ENCODE results near the gene GRM3.
"Not testable (repeated sequence)": the region's sequence is repeated elsewhere in the genome, so short reads cannot be mapped to it uniquely, and the experiment has no call there.

Gene GRM3

GRCh38 chr7:86643561-86644281, at the start of gene GRM3:
Gene GRM3, plus strand, starts transcription at chr7:86643909. Its CDS starts 121,237 bp downstream, at chr7:86765146.
- ATAC-seq = no peak

GRCh38 chr7:86598311-86598710, 45.4 kb upstream of the GRM3 start:
- no peak for ATAC-seq

GRCh38 chr7:86598721-86599120, 45.0 kb upstream of the GRM3 start:
- ATAC-seq = no peak

GRCh38 chr7:86600506-86601290, 43.0 kb upstream of the GRM3 start:
- ATAC-seq = no peak

- ATAC-seq = not testable (repeated sequence)
Measured at GRCh38 chr7:86615711-86616110, 28.0 kb upstream of the GRM3 start.

GRCh38 chr7:86644282-86645224, 844 bp downstream of the GRM3 start:
- ATAC-seq = no peak

GRCh38 chr7:86645225-86645608, 1.5 kb downstream of the GRM3 start:
- ATAC-seq = no peak

- no peak for ATAC-seq
Measured at GRCh38 chr7:86645676-86646276, 2.1 kb downstream of the GRM3 start.

GRCh38 chr7:86647385-86648094, 3.8 kb downstream of the GRM3 start:
- no peak for ATAC-seq

- ATAC-seq = no peak
Measured at GRCh38 chr7:86648169-86648568, 4.5 kb downstream of the GRM3 start.

GRCh38 chr7:86653919-86654659, 10.4 kb downstream of the GRM3 start:
- ATAC-seq = no peak

- no peak for ATAC-seq
Measured at GRCh38 chr7:86657948-86658347, 14.2 kb downstream of the GRM3 start.

- no peak for ATAC-seq
Measured at GRCh38 chr7:86660950-86661462, 17.3 kb downstream of the GRM3 start.

- no peak for ATAC-seq
Measured at GRCh38 chr7:86664486-86664885, 20.8 kb downstream of the GRM3 start.

GRCh38 chr7:86664991-86665390, 21.3 kb downstream of the GRM3 start:
- ATAC-seq = no peak

GRCh38 chr7:86665669-86666068, 22.0 kb downstream of the GRM3 start:
- no peak for ATAC-seq

- ATAC-seq = no peak
Measured at GRCh38 chr7:86667732-86668131, 24.0 kb downstream of the GRM3 start.

GRCh38 chr7:86668315-86668714, 24.6 kb downstream of the GRM3 start:
- ATAC-seq = no peak

- ATAC-seq = no peak
Measured at GRCh38 chr7:86687831-86688230, 44.1 kb downstream of the GRM3 start.

- no peak for ATAC-seq
Measured at GRCh38 chr7:86689363-86689762, 45.7 kb downstream of the GRM3 start.

- no peak for ATAC-seq
Measured at GRCh38 chr7:86692755-86693154, 49.0 kb downstream of the GRM3 start.
